ENCODE data around the gene TSC22D2. TPM values are rescaled to one million over a fixed set of nuclear protein-coding genes. Genes with fewer than 3 reads are reported as not detected.

TSC22D2 gene
- total and polyA plus RNA-seq, 10 of the 15 experiments (the other 5 are each of a cell fraction or from before 2014, with no cell fraction given), result 7.4 to 19.4 (median 10.9) TPM

DNA sequence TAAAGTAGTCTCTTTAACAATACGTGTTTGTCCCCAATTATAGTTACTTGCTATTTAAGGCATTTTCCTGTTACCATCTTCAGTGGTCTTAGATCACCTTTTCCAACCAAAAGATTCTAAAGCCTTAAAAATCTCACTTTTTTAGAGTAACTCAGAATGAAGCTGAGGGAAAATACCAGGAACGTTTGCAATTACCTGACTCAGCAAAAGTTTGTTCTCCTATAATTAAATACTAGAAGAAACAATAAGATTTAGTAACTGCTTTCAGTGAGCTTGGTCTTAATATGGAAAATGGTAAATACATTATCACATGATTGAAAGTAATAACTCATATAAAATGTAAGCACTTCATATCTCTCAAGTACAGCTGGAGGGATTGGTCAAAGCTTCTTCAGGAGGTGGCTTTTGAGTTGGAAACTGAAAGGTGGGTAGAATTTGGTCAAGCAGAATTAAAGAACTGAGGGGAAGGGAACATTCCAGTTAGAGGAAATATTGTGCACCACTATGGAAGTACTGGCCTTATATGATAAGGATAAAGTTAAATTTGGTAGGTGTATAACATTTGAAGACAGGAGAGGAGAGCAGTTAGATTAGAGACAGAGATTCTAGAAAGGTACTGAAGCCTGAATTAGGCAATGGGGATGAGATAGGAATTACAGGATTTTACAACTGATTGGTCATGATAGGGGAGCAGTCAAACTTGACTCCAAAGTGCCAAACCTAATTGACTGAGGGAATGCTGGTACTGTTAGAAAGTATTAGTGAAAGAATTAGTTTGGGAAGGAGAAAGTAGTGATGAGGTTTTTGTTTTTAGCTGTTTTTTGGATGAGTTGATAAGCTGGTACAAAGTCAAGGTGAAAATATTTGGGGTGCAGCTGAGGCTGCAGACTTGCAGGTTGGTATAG lies 21.9 kb downstream of the TSC22D2 start:
- DNase-seq (ENCODE audit: low read depth, low spot score) (no peak), ATAC-seq (peak; percentile 23), FAIRE-seq (no peak)
- H3K9me3 ChIP-seq (replicated peaks; ENCODE audit: control insufficient read depth, insufficient read depth, low read length), result no peaks in the 10 kb centered on the region
- no TSS peak for BruUV-seq (replicated peaks)
- H3K27me3 ChIP-seq (replicated peaks in 1 of 2; ENCODE audit: control insufficient read depth in 2 of 2, insufficient read depth in 2 of 2, low read length in 1 of 2), result no peaks in the 10 kb centered on the region
- H3K9ac ChIP-seq (ENCODE audit: control insufficient read depth, insufficient read depth, low read length), result no peak overlapping the region
- H3K79me2 ChIP-seq (ENCODE audit: control insufficient read depth, insufficient read depth, low read length), result peaks cover 28% of the 10 kb centered on the region
- ChIA-PET POLR2A (interaction anchor here (0.6 to 1.1 kb wide), 6 partner anchors 8 to 325 kb away, joined by 3 to 6 read pairs (median 4); no protein-coding TSS in a partner anchor), SMC1A (ENCODE audit: uncharacterized antibody, unreplicated experiment) (interaction anchor here (0.7 to 7.0 kb wide), 13 partner anchors 10 to 493 kb away, joined by 3 to 51 read pairs (median 3); no protein-coding TSS in a partner anchor), CTCF (interaction anchor here (0.6 to 3.9 kb wide), 10 partner anchors 8 to 1331 kb away, joined by 3 to 15 read pairs (median 4); no protein-coding TSS in a partner anchor), RAD21 (ENCODE audit: unreplicated experiment) (interaction anchor here (0.8 to 1.4 kb wide), 5 partner anchors 15 to 120 kb away, joined by 3 to 5 read pairs (median 4); no protein-coding TSS in a partner anchor)
- no peak overlapping the region for H3K4me3 ChIP-seq
- intact Hi-C loops (cut with micrococcal nuclease; ENCODE audit: unreplicated experiment), result no loop called here
- WGBS (ENCODE audit: insufficient coverage, insufficient replicate concordance, low lambda C conversion rate, missing lambda C conversion rate), result 51% methylated on average over 2 of the region's 2 CpGs
- H3K36me3 ChIP-seq (ENCODE audit: control insufficient read depth in 2 of 2, insufficient read depth in 2 of 2, low read length in 1 of 2), result peaks cover 0 to 6% of the 10 kb centered on the region in 2 experiments; a peak in 1 of 4 replicates
- no peak for TF ChIP-seq BCL11A (IDR thresholded peaks at IDR 0.05; ENCODE audit: low read depth, low read length)
- no peak for TF ChIP-seq TAF1 (IDR thresholded peaks at IDR 0.05; ENCODE audit: borderline replicate concordance, low read depth, low read length)
- TF ChIP-seq, protein P1, sequence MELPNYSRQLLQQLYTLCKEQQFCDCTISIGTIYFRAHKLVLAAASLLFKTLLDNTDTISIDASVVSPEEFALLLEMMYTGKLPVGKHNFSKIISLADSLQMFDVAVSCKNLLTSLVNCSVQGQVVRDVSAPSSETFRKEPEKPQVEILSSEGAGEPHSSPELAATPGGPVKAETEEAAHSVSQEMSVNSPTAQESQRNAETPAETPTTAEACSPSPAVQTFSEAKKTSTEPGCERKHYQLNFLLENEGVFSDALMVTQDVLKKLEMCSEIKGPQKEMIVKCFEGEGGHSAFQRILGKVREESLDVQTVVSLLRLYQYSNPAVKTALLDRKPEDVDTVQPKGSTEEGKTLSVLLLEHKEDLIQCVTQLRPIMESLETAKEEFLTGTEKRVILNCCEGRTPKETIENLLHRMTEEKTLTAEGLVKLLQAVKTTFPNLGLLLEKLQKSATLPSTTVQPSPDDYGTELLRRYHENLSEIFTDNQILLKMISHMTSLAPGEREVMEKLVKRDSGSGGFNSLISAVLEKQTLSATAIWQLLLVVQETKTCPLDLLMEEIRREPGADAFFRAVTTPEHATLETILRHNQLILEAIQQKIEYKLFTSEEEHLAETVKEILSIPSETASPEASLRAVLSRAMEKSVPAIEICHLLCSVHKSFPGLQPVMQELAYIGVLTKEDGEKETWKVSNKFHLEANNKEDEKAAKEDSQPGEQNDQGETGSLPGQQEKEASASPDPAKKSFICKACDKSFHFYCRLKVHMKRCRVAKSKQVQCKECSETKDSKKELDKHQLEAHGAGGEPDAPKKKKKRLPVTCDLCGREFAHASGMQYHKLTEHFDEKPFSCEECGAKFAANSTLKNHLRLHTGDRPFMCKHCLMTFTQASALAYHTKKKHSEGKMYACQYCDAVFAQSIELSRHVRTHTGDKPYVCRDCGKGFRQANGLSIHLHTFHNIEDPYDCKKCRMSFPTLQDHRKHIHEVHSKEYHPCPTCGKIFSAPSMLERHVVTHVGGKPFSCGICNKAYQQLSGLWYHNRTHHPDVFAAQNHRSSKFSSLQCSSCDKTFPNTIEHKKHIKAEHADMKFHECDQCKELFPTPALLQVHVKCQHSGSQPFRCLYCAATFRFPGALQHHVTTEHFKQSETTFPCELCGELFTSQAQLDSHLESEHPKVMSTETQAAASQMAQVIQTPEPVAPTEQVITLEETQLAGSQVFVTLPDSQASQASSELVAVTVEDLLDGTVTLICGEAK (IDR thresholded peaks at IDR 0.05; ENCODE audit: borderline replicate concordance), result no peak
- TF ChIP-seq, protein P2, sequence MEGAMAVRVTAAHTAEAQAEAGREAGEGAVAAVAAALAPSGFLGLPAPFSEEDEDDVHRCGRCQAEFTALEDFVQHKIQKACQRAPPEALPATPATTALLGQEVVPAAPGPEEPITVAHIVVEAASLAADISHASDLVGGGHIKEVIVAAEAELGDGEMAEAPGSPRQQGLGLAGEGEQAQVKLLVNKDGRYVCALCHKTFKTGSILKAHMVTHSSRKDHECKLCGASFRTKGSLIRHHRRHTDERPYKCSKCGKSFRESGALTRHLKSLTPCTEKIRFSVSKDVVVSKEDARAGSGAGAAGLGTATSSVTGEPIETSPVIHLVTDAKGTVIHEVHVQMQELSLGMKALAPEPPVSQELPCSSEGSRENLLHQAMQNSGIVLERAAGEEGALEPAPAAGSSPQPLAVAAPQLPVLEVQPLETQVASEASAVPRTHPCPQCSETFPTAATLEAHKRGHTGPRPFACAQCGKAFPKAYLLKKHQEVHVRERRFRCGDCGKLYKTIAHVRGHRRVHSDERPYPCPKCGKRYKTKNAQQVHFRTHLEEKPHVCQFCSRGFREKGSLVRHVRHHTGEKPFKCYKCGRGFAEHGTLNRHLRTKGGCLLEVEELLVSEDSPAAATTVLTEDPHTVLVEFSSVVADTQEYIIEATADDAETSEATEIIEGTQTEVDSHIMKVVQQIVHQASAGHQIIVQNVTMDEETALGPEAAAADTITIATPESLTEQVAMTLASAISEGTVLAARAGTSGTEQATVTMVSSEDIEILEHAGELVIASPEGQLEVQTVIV (IDR thresholded peaks at IDR 0.05; ENCODE audit: borderline replicate concordance, partially characterized antibody), result no peak
- H3K4me1 ChIP-seq (ENCODE audit: control insufficient read depth, insufficient read depth, low read length), result no peaks in the 10 kb centered on the region
- in situ Hi-C loops (cut with MboI), result no loop called here
- H3K27ac ChIP-seq (ENCODE audit: control insufficient read depth, insufficient read depth), result no peak overlapping the region
- H4K20me1 ChIP-seq (ENCODE audit: control insufficient read depth, insufficient read depth), result no peaks in the 10 kb centered on the region
- no peak overlapping the region for H3K4me2 ChIP-seq (ENCODE audit: control insufficient read depth, insufficient read depth)
- no peak overlapping the region for H2AFZ ChIP-seq (ENCODE audit: control insufficient read depth, low read depth, low read length)

Data from GM12878 (cell line).